GM12878 (cell line): ENCODE results near the gene TRABD.

Experiments
- ATF3 ChIP-seq: IDR thresholded peaks from 2 replicates; pipeline ENCODE4 v1.6.1; 2011; ENCODE audit warnings: low read depth, mild to moderate bottlenecking, low read length, moderate library complexity, borderline replicate concordance; ENCODE audit errors: extremely low read depth
- CTCF ChIP-seq, 3 experiments: IDR thresholded peaks in 2 of 3; conservative IDR thresholded peaks in 1 of 3; 2 replicates each; pipeline ENCODE4 v1.5.1; 2011; ENCODE audit warnings: low read depth in 3 of 3, low read length in 3 of 3, mild to moderate bottlenecking in 3 of 3, control low read depth in 2 of 3, moderate library complexity in 2 of 3, inconsistent platforms in 1 of 3, mixed read lengths in 1 of 3; ENCODE audit not compliant: control insufficient read depth in 2 of 3, insufficient read depth in 1 of 3; ENCODE audit errors: extremely low read depth in 1 of 3
- EP300 ChIP-seq, 2 experiments: fragments of 150-350 bp in 1 of 2; IDR thresholded peaks; 2 replicates each; pipeline ENCODE4 v1.6.1; 2011 to 2012; ENCODE audit warnings: low read depth in 2 of 2, low read length in 2 of 2, borderline replicate concordance in 1 of 2, improper control_type of control experiment in 1 of 2, inconsistent platforms in 1 of 2; ENCODE audit not compliant: control insufficient read depth in 1 of 2
- KDM1A ChIP-seq: fragments of 200-600 bp; sonication (generic); IDR thresholded peaks from 2 replicates; pipeline ENCODE4 v1.6.1; 2016; ENCODE audit warnings: borderline replicate concordance
- MLLT1 ChIP-seq: fragments of 450-650 bp; IDR thresholded peaks from 2 replicates; pipeline ENCODE4 v1.6.1; 2016; ENCODE audit warnings: mild to moderate bottlenecking
- POLR2A ChIP-seq: IDR thresholded peaks from 2 replicates; pipeline ENCODE4 v1.6.1; 2011; ENCODE audit warnings: low read depth, mild to moderate bottlenecking, low read length
- SREBF2 ChIP-seq: IDR thresholded peaks from 2 replicates; pipeline ENCODE4 v1.6.1; 2012; ENCODE audit warnings: mild to moderate bottlenecking, low read length
- SUPT20H ChIP-seq: IDR thresholded peaks from 2 replicates; pipeline ENCODE4 v1.6.1; 2011; ENCODE audit warnings: low read depth, mild to moderate bottlenecking, low read length, moderate library complexity, borderline replicate concordance; ENCODE audit not compliant: control insufficient read depth
- TBL1XR1 ChIP-seq: IDR thresholded peaks from 2 replicates; pipeline ENCODE4 v1.6.1; 2012; ENCODE audit warnings: low read depth, low read length, improper control_type of control experiment

- no peak for TF ChIP-seq TBL1XR1
- TF ChIP-seq SREBF2 = no peak
- no peak for TF ChIP-seq ATF3
- TF ChIP-seq CTCF (IDR thresholded peaks at IDR 0.05 in 2 of 3, conservative IDR thresholded peaks at IDR 0.05 in 1 of 3; ENCODE audit: control insufficient read depth in 2 of 3, extremely low read depth in 1 of 3, insufficient read depth in 1 of 3, low read depth in 3 of 3, low read length in 3 of 3) = no peak
- no peak for TF ChIP-seq POLR2A
- TF ChIP-seq MLLT1 = no peak
- no peak for TF ChIP-seq SUPT20H
- no peak for TF ChIP-seq EP300 (IDR thresholded peaks at IDR 0.05; ENCODE audit: borderline replicate concordance in 1 of 2, control insufficient read depth in 1 of 2, low read depth in 2 of 2, low read length in 2 of 2)
- no peak for TF ChIP-seq KDM1A
Measured at GRCh38 chr22:50171965-50172421, 13.7 kb upstream of the TRABD start.
